ENCODE measurements around the gene LCN12. TPM values are rescaled to one million over a fixed set of nuclear protein-coding genes. Genes with fewer than 3 reads are reported as not detected.

Gene LCN12
- total RNA-seq, 1 experiment from 2014 or later, result 0.55 TPM

GRCh38 chr9:136906266-136906665, 45.8 kb upstream of the LCN12 start:
- no peak for DNase-seq
- Histone ChIP-seq H3K27me3 (ENCODE audit: low read length) (no peaks in the 10 kb centered on the region), H3K27ac (ENCODE audit: low read length) (no peak overlapping the region), H3K9me2 (replicated peaks; ENCODE audit: low read length) (no peaks in the 10 kb centered on the region), H2AFZ (ENCODE audit: low read length) (no peak overlapping the region), H3K9ac (ENCODE audit: low read length) (no peak overlapping the region), H4K20me1 (ENCODE audit: low read length) (no peaks in the 10 kb centered on the region), H3K9me3 (ENCODE audit: low read length) (no peaks in the 10 kb centered on the region), H3K4me3 (ENCODE audit: low read length) (no peak overlapping the region), H3K4me1 (ENCODE audit: insufficient read depth, low read length) (peaks cover 18% of the 10 kb centered on the region), H3K36me3 (ENCODE audit: low read depth, low read length) (peaks cover 5% of the 10 kb centered on the region; the same call in 1 of the 2 replicates), H3F3A (ENCODE audit: low read length, unreplicated experiment) (no peaks in the 10 kb centered on the region), H3K4me2 (ENCODE audit: low read length) (no peak overlapping the region), H3K79me2 (ENCODE audit: low read length) (0 out of 2 replicates have a peak, but pooled peaks cover 6% of the 10 kb centered on the region)
- no TSS peak for BruUV-seq (replicated peaks)
- TF ChIP-seq EZH2 (IDR thresholded peaks at IDR 0.05; ENCODE audit: low read length, unreplicated experiment), result no peak
- TF ChIP-seq CTCF (conservative IDR thresholded peaks at IDR 0.05; ENCODE audit: low read depth, low read length), result no peak
- no peak for TF ChIP-seq EZH2phosphoT487 (IDR thresholded peaks at IDR 0.05; ENCODE audit: borderline replicate concordance, low read length)
- ChIA-PET CTCF (no interaction called here), POLR2A (ENCODE audit: unreplicated experiment) (no interaction called here)
- no peak for ATAC-seq
- intact Hi-C loops (cut with micrococcal nuclease), result no loop called here

GRCh38 chr9:136907011-136907914, 44.8 kb upstream of the LCN12 start:
- Histone ChIP-seq H3K27me3 (ENCODE audit: low read length) (no peaks in the 10 kb centered on the region), H3K4me3 (ENCODE audit: low read length) (no peak overlapping the region), H3K9me3 (ENCODE audit: low read length) (no peaks in the 10 kb centered on the region), H3K4me2 (ENCODE audit: low read length) (no peak overlapping the region), H3K9me2 (replicated peaks; ENCODE audit: low read length) (no peaks in the 10 kb centered on the region), H3K27ac (ENCODE audit: low read length) (no peak overlapping the region), H3K36me3 (ENCODE audit: low read depth, low read length) (peaks cover 5% of the 10 kb centered on the region; the same call in 1 of the 2 replicates), H2AFZ (ENCODE audit: low read length) (no peak overlapping the region), H4K20me1 (ENCODE audit: low read length) (no peaks in the 10 kb centered on the region), H3F3A (ENCODE audit: low read length, unreplicated experiment) (no peaks in the 10 kb centered on the region), H3K79me2 (ENCODE audit: low read length) (0 out of 2 replicates have a peak, but pooled peaks cover 6% of the 10 kb centered on the region), H3K9ac (ENCODE audit: low read length) (no peak overlapping the region), H3K4me1 (ENCODE audit: insufficient read depth, low read length) (peaks cover 8% of the 10 kb centered on the region)
- ChIA-PET CTCF (no interaction called here), POLR2A (ENCODE audit: unreplicated experiment) (no interaction called here)
- intact Hi-C loops (cut with micrococcal nuclease), result no loop called here
- no peak for TF ChIP-seq EZH2phosphoT487 (IDR thresholded peaks at IDR 0.05; ENCODE audit: borderline replicate concordance, low read length)
- no TSS peak for BruUV-seq (replicated peaks)
- no peak for ATAC-seq
- DNase-seq, result no peak

DNA sequence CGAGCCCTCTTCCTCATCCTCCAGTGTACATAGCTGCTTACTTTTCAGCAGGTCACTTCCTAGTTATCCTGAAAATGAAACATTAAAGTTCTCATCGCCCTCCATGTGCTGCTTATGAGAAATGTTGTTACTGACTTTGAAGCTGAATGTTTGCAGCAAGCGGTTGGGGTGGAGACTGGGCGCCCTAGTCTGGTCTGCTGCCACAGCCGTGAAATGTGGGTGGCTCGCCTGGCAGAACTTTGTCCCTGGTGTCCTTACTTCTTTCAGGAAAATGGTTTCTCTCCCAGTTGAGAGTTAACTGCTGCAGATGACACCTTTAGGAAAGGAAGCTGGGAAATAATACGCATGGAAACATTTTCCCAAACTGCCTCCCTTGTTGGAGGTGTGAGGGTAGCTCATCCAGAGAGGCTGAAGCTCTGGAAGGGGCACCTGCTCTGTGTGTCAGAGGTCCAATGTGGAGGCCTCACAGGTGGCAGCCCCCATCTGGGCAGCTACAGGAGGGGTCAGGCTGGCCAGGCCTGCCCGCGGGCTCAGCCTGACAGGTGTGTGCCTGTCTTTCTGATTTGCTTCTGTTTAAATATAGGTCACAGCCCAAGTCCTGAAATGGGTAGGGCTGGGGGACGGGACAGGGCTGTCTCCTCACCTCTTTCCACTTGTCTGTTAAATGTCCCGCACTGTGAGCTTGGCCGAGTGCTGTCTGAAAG, 41.7 kb upstream of the LCN12 start:
- H3K9me3 ChIP-seq (ENCODE audit: low read length), result no peaks in the 10 kb centered on the region
- H3K4me2 ChIP-seq (ENCODE audit: low read length), result no peak overlapping the region
- no peaks in the 10 kb centered on the region for H3K27me3 ChIP-seq (ENCODE audit: low read length)
- DNase-seq (no peak), ATAC-seq (no peak)
- no peak overlapping the region for H3K9ac ChIP-seq (ENCODE audit: low read length)
- H3K9me2 ChIP-seq (replicated peaks; ENCODE audit: low read length), result no peaks in the 10 kb centered on the region
- H3K79me2 ChIP-seq (ENCODE audit: low read length), result no peaks in the 10 kb centered on the region
- ChIA-PET CTCF (no interaction called here), POLR2A (ENCODE audit: unreplicated experiment) (no interaction called here)
- intact Hi-C loops (cut with micrococcal nuclease), result no loop called here
- H3K4me1 ChIP-seq (ENCODE audit: insufficient read depth, low read length), result no peaks in the 10 kb centered on the region
- H2AFZ ChIP-seq (ENCODE audit: low read length), result no peak overlapping the region
- H3K4me3 ChIP-seq (ENCODE audit: low read length), result no peak overlapping the region
- no peak overlapping the region for H3K27ac ChIP-seq (ENCODE audit: low read length)
- H3F3A ChIP-seq (ENCODE audit: low read length, unreplicated experiment), result no peaks in the 10 kb centered on the region
- peaks cover 2% of the 10 kb centered on the region; the same call in 1 of the 2 replicates for H3K36me3 ChIP-seq (ENCODE audit: low read depth, low read length)
- no TSS peak for BruUV-seq (replicated peaks)
- no peaks in the 10 kb centered on the region for H4K20me1 ChIP-seq (ENCODE audit: low read length)
- TF ChIP-seq EZH2phosphoT487 (IDR thresholded peaks at IDR 0.05; ENCODE audit: borderline replicate concordance, low read length) (no peak), EZH2 (IDR thresholded peaks at IDR 0.05; ENCODE audit: low read length, unreplicated experiment) (no peak), CTCF (conservative IDR thresholded peaks at IDR 0.05; ENCODE audit: low read depth, low read length) (no peak)

All from PC-3 (cell line).